GM19239 (cell line): Measurements from ENCODE around the gene SLIT3.

ENCODE experiments used
- DNase-seq: peaks from one replicate; pipeline ENCODE4 v3.0.0; 2011; ENCODE audit warnings: low spot score; ENCODE audit not compliant: insufficient read length
- FAIRE-seq: peaks from 2 replicates; lab custom pipeline; 2011; peaks lifted over from hg19 to GRCh38; lab: Jason Lieb, UNC

Gene SLIT3

DNA sequence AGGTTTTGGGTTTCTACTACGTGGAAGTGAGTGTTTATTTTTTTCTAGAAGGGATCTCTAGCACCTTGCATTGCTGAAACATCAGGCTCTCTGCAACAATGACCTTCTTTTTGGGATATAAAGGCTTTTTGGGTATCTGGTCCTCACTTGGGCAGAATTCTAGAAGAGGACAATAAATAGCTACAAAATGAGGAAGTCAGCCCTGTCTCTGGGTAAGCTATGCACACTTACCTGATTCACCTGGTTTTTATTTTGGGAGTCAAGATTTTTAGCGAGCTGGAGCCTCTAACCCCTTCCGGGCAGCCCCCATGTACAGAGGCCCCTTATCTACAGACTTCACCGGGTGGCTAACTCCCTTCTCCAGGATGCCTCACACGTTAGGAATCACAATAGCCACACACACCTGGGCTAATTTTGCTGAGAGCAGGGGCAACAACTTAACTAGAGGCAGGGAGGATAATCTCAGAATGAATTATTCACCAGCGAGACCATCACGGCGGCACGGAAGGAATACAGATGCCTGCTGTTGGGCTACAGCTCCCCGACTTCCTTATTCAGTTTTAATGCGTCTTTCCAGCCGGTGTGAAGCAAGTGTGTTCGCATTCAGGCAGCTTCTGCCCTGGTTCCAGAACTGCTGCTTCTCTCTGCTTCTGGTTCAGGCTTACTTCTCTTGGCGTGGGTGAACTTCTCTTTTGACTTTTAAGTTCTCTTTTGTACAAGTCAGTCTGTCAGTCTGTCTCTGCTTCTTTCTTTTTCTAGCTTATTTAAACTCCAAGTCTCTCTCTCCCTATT is 380.7 kb downstream of the SLIT3 start:
- DNase-seq, result no peak

DNA sequence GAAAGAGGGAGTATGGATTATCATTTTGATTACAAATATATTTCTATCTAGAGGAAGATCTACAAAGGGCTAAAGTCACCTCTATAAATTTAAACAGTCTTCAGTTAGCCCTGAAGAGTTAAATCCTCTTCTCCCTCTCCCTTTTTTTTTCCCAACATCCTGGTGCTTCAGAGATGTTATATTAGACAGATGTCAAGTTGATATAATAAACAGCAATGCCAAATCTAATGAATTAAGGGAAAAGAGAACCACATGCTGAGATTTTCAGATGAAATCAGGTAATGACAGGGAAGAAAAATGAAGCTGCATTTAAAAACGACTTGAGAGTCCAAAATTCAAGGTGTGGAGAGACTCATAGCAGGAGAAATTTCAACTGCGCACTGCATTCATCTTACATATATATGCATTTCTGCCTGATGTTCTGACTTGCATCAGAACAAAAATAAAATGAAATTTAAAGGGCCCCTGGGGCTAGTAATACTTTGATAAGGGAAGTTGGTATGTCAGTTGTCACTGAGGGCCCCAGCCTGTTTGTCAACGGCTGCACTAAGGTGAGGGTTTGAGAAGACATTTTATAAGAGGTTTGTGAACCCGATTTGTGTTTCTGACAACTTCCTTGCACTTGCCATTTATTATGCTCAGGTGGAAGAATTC is 382.9 kb downstream of the SLIT3 start:
- DNase-seq (no peak), FAIRE-seq (no peak)

More for the DNA sequence above, 380.7 kb downstream of the SLIT3 start:
- no peak for FAIRE-seq

DNA sequence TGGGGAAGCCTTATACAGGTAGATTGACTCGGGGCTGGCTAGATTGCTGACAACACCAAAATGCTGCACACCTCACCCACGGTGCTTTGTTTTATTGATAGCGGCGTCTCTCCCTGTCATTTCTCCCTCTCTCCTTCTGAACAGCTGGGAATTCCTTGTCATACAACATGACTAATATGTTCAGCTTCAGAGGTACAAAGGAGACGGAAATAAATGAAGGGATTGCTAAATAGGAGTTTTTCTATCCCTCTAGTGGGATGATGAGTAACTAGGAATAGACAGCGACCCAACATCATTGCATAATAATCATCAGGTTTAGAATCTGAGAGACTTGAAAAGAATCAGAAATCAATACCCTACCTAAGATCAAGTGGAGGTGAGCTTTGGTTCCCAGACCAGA is 384.1 kb downstream of the SLIT3 start:
- DNase-seq (no peak), FAIRE-seq (no peak)

GRCh38 chr5:168916266-168916665 is 384.7 kb downstream of the SLIT3 start:
- DNase-seq (no peak), FAIRE-seq (no peak)

GRCh38 chr5:168914491-168914890 is 386.4 kb downstream of the SLIT3 start:
- no peak for DNase-seq
- FAIRE-seq, result no peak

- no peak for FAIRE-seq
- no peak for DNase-seq
Observed at GRCh38 chr5:168910874-168911273, 390.1 kb downstream of the SLIT3 start.

- FAIRE-seq, result no peak
- no peak for DNase-seq
Observed at GRCh38 chr5:168908207-168908606, 392.7 kb downstream of the SLIT3 start.

DNA sequence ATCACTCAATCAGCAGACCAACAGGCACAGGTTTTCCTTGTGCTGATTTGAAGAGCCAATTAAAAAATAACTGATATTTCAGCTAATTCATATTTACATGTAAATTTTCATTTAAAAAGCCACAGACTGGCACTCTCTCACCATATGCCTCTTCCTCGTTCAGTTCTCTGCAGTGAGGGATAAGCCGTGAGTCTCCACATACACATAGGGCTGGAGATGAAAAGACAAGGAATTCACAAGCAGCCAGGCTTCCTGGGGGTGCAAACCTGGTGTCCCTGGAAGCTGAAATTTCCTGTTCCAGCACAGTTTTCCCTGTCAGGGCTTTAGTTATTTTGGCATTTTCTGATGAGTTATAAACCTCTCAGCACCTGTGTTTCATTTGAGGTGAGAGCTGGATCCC is 397.9 kb downstream of the SLIT3 start:
- no peak for FAIRE-seq
- DNase-seq, result no peak

DNA sequence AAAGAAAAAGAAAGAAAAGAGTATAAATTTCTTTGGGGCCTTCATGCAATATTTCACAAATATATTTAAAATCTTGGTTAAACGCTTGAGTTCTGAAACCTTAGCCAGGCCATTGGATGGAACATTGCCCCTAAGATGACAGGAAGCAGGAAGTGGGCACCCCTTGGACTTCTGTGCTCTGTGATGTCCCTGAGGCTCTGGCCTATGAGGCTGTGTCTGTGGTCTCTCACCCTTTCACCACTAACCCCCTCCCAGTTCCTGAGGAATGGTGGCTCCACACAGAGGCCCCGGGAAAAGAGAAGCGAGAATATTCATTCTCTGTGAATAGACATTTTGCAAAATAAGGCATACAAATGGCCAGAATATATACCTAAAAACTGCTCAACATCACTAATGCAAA is 401.3 kb downstream of the SLIT3 start:
- FAIRE-seq (no peak), DNase-seq (no peak)

- DNase-seq, result no peak
- FAIRE-seq, result no peak
Observed at GRCh38 chr5:168899264-168899663, 401.7 kb downstream of the SLIT3 start.

- FAIRE-seq (no peak), DNase-seq (no peak)
Observed at GRCh38 chr5:168898247-168898911, 402.6 kb downstream of the SLIT3 start.

DNA sequence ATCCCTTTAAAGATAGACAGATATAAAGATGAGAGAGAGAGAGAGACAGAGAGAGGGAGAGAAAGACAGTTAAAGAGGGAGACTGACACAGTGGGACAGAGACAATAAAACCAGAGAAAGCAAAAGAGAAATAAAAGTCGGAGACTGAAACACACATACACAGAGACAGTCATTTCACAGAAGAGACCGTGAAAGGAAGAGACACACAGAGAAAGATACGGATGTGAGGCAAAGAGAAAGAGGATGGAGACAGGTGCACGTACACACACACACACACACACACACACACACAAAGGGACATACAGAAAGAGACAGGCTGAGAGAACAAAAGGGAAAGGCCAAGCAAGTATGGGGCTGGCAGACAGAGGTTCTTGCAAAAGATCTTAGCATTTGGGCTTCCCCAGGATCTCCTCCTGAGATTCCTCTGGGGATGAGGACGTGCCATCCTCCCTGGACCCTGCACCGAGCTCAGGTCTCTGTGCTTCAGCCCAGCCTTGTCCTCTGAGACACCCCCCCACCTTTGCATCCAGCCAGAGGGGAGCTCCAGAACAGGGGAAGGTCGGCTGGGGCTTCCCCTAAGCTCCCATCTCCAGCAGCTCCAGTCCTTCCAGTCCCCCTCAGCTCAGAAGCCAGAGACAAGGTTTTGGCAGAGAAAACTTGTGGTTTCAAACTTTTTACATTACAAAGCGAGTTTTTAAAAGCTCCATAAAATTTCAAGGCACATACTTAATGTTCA is 403.4 kb downstream of the SLIT3 start:
- FAIRE-seq, result no peak

DNA sequence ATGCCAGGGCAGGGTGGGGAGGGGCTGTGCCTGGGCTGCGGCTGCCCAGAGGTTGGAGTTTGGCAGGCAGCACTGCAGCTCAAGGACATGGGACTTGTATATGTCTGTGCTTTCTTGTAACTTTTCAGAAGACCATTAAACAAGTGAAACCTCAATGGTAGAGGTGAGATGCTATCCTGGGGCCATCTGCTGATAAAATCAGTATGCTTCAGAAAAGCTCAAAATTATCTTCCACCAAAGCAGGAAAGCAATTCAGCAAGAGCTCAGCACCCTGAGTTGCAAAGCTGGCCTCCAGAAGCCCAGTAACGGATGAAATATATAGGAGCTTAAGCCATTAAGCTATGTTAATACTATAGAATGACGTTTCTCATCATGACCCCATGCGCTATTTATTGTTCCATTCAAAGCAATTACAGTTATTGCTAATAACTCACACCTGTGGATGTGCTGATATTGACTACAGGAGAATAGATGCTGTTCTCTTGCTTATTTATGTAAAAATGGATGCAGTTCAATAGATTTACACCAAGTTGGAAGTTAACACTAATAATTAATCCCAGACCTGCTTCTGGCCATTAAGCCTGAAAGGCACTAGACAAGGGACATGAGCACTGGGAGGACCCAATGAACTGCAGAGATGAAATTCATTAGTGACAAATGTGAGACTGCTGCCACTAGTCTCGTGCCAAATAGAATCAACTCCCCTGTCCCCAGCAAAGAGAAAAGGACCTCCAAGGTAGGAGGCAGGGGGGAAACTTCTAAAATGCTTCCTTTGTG is 405.5 kb downstream of the SLIT3 start:
- DNase-seq (no peak), FAIRE-seq (no peak)

More for the DNA sequence above, 403.4 kb downstream of the SLIT3 start:
- no peak for DNase-seq

GRCh38 chr5:168893283-168893682 is 407.7 kb downstream of the SLIT3 start:
- FAIRE-seq, result no peak
- no peak for DNase-seq

DNA sequence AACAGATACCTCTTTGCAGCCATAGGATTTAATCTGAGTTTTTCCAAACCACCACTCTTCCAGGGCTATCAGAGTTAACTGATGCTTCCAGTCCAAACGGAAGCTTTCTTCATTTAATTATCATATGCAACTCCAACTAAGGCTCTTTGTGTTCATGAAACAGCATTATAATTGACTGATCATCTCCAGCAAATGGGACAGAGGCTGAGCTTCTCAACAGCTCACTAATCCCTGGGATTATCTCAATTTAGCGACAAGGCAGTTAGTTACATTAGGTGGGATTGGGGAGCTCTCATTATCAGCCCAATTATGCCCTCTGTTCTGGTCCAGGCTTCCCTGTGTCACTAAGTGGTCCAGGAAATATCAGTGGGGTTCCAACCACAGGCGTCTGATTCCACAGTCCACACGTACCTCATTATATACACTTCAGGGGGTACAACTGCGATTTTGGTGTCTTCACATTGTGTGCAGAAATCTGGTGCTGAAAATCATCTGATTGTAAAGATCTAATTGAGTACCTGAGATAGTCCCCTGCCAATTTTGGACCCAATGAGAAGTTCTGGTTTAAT is 408.2 kb downstream of the SLIT3 start:
- FAIRE-seq (no peak), DNase-seq (no peak)

DNA sequence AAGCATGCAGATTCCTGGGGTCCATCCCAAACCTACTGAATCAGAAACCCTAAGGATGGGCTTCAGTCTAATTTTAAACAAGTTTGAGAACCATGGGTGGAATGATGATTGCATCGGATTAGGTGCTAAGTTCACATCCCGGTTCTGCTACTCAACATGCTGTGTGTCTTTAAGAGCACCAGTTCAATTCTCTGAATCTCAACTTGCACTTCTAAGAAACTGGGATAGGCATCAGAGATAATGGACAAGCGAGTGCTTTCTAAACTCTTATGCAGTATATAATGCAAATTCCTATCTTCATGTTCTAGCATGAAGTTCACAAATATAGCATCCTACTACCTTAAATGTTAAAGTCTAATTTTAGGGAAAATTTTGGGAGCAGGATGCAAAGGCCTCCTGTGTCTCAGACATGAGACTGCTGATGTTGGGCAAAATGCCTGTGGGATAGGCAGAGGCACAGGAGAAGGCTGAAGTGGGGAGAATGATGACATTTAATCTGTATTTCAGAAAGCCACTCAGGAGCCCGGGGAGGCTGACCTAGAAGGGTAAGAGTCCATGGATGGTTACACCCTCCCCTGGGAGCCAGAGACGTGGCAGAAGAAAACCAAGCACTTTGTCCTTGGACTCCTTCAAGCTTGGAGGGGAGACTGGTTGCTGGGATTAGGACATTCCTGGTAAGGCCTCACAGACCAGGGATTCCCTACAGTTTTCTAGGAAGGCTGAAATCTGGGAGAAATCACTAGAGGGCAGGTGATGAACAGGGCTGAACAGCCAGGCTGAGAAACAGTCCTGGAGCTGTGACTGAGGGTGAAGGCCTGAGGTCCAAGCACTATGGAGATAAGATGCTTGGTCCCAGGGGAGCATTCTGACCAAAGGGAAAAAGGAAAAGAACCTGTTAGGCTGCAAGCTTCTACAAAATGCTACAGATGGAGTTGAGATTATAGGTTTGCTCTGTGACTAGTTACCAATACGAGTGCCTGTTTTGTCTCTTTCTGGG is 409.8 kb downstream of the SLIT3 start:
- FAIRE-seq (no peak), DNase-seq (no peak)

GRCh38 chr5:168889039-168889438 is 411.9 kb downstream of the SLIT3 start:
- no peak for DNase-seq
- no peak for FAIRE-seq

DNA sequence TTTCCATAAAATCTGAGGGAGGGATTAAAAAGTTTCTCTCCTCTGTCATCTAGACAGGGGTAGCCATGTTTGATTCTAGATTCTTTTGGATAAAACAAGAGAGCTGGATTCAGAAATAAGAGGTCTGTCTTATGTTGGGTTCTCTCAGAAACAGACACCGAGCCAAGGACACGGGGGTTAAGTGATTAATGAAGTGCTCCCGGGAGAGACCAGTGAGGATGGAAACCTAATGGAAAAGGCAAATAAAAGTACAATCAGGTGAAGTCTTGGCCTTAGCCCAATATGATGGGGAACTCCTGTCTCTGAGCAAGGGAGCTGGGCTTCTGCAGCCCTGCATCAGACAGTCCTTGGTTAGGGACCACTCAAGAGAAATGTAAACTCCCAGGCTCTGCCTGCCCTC is 413.0 kb downstream of the SLIT3 start:
- FAIRE-seq (no peak), DNase-seq (no peak)
